ENCODE measurements around the gene TTLL4. TPM values are rescaled to one million over a fixed set of nuclear protein-coding genes. Genes with fewer than 3 reads are reported as not detected.
A peak's percentile ranks its signal among the peaks of the same experiment; 100 is the strongest.

TTLL4 gene
- total RNA-seq, 1 donor from 2014 or later, result 33.8 TPM

- Mint-ChIP-seq H3K36me3 (ENCODE audit: low read depth, unreplicated experiment) (peaks cover 15% of the 10 kb centered on the region), H3K9me3 (ENCODE audit: unreplicated experiment) (peaks cover 15% of the 10 kb centered on the region), H3K4me1 (ENCODE audit: low read depth, unreplicated experiment) (no peaks in the 10 kb centered on the region), H3K27me3 (ENCODE audit: low read depth, unreplicated experiment) (peaks cover 18% of the 10 kb centered on the region), H3K27ac (ENCODE audit: unreplicated experiment) (no peak overlapping the region), H3K4me3 (ENCODE audit: unreplicated experiment) (no peak overlapping the region)
- TF ChIP-seq CTCF (IDR thresholded peaks at IDR 0.05; ENCODE audit: insufficient read depth, low read depth, low read length), result no peak
- TF ChIP-seq EZH2 (IDR thresholded peaks at IDR 0.05; ENCODE audit: insufficient read depth, low read length), result no peak
- H2AFZ ChIP-seq (ENCODE audit: low read depth, low read length), result no peak overlapping the region
- FAIRE-seq (no peak), DNase-seq (ENCODE audit: low read depth) (no peak)
- H3K9me3 ChIP-seq (ENCODE audit: insufficient read depth, low read depth, low read length), result peaks cover 3% of the 10 kb centered on the region
- H3K9ac ChIP-seq (ENCODE audit: low read length), result no peak overlapping the region
- H3K4me2 ChIP-seq (ENCODE audit: low read length), result no peak overlapping the region
- H3K4me1 ChIP-seq (ENCODE audit: insufficient read depth, low read length), result peaks cover 12% of the 10 kb centered on the region
- H4K20me1 ChIP-seq (ENCODE audit: insufficient read depth, low read length), result no peaks in the 10 kb centered on the region
- no peaks in the 10 kb centered on the region for H3K79me2 ChIP-seq (ENCODE audit: insufficient read depth, low read length)
- H3K27me3 ChIP-seq (ENCODE audit: insufficient read depth, low read length), result peaks cover 4% of the 10 kb centered on the region
- H3K27ac ChIP-seq (ENCODE audit: low read depth, low read length), result no peak overlapping the region
- no peaks in the 10 kb centered on the region for H3K36me3 ChIP-seq (ENCODE audit: insufficient read depth, low read length)
- no peak overlapping the region for H3K4me3 ChIP-seq (ENCODE audit: insufficient read depth, low read depth, low read length)
Observed at GRCh38 chr2:218780046-218780445, 69.4 kb downstream of the TTLL4 start.

GRCh38 chr2:218780851-218781690 lies 70.4 kb downstream of the TTLL4 start:
- peak overlapping the region; percentile 82 for H2AFZ ChIP-seq (ENCODE audit: low read depth, low read length)
- H3K4me3 Mint-ChIP-seq (ENCODE audit: unreplicated experiment), result peak overlapping the region; percentile 79
- no peak for TF ChIP-seq CTCF (IDR thresholded peaks at IDR 0.05; ENCODE audit: insufficient read depth, low read depth, low read length)
- no peak for TF ChIP-seq EZH2 (IDR thresholded peaks at IDR 0.05; ENCODE audit: insufficient read depth, low read length)

More at GRCh38 chr2:218780851-218781690, 70.4 kb downstream of the TTLL4 start:
- H3K9ac ChIP-seq (ENCODE audit: low read length), result peak overlapping the region; percentile 78
- H3K36me3 ChIP-seq (ENCODE audit: insufficient read depth, low read length), result no peaks in the 10 kb centered on the region
- H3K79me2 ChIP-seq (ENCODE audit: insufficient read depth, low read length), result no peaks in the 10 kb centered on the region
- DNase-seq (ENCODE audit: low read depth) (no peak), FAIRE-seq (no peak)
- H3K27me3 ChIP-seq (ENCODE audit: insufficient read depth, low read length), result peaks cover 4% of the 10 kb centered on the region
- Mint-ChIP-seq H3K27me3 (ENCODE audit: low read depth, unreplicated experiment) (peaks cover 18% of the 10 kb centered on the region), H3K4me1 (ENCODE audit: low read depth, unreplicated experiment) (no peaks in the 10 kb centered on the region), H3K9me3 (ENCODE audit: unreplicated experiment) (peaks cover 10% of the 10 kb centered on the region), H3K27ac (ENCODE audit: unreplicated experiment) (no peak overlapping the region), H3K36me3 (ENCODE audit: low read depth, unreplicated experiment) (peaks cover 10% of the 10 kb centered on the region)
- H3K27ac ChIP-seq (ENCODE audit: low read depth, low read length), result no peak overlapping the region
- H3K9me3 ChIP-seq (ENCODE audit: insufficient read depth, low read depth, low read length), result peaks cover 3% of the 10 kb centered on the region
- peak overlapping the region; percentile 90 for H3K4me2 ChIP-seq (ENCODE audit: low read length)
- H3K4me1 ChIP-seq (ENCODE audit: insufficient read depth, low read length), result peaks cover 12% of the 10 kb centered on the region
- peak overlapping the region; percentile 51 for H3K4me3 ChIP-seq (ENCODE audit: insufficient read depth, low read depth, low read length)
- H4K20me1 ChIP-seq (ENCODE audit: insufficient read depth, low read length), result no peaks in the 10 kb centered on the region

All from astrocyte (in vitro differentiated cells and primary cell).